Right atrium auricular region (tissue), 2 donors: Measurements from ENCODE around the gene THY1. TPM values are rescaled to one million over a fixed set of nuclear protein-coding genes. Genes with fewer than 3 reads are reported as not detected.

Experiments
- DNase-seq: peaks from one replicate; pipeline ENCODE4 v3.0.0-alpha.2; 2019; ENCODE audit warnings: low spot score
- H3K27ac ChIP-seq, 2 donors: fragments of 200-600 bp; sonication (generic); 1 replicate in 1 of 2; 2 replicates in 1 of 2; pipeline ENCODE4 v1.5.1; 2016 to 2019
- H3K27me3 ChIP-seq, 2 donors: fragments of 200-600 bp; sonication (generic); one replicate each; pipeline versions ENCODE4 v1.5.1 to v1.6.0; 2017 to 2019
- H3K36me3 ChIP-seq: fragments of 200-600 bp; sonication (generic); one replicate; pipeline ENCODE4 v1.5.1; 2016
- H3K4me1 ChIP-seq, 2 donors: fragments of 200-600 bp; sonication (generic); one replicate each; pipeline versions ENCODE4 v1.5.1 to v1.6.0; 2017 to 2019
- H3K4me3 ChIP-seq, 2 donors: fragments of 200-600 bp; sonication (generic); 1 replicate in 1 of 2; 2 replicates in 1 of 2; pipeline ENCODE4 v1.5.1; 2017 to 2019; ENCODE audit warnings: mild to moderate bottlenecking in 1 of 2, moderate library complexity in 1 of 2
- H3K9me3 ChIP-seq, 2 donors: fragments of 200-600 bp; sonication (generic); one replicate each; pipeline ENCODE4 v1.5.1; 2019
- total RNA-seq, 2 donors: library from RNA; depleted of rRNA; stranded (reverse); fragments of >200 nt; gene quantifications; one replicate each; pipeline ENCODE4 v1.1.0, GENCODE V29; 2016
- TF ChIP-seq, protein P1 (sequence below), 2 donors: fragments of 200-600 bp; sonication (generic); IDR thresholded peaks; one replicate each; pipeline ENCODE4 v1.5.1; 2019; ENCODE audit warnings: antibody characterized with exemption in 2 of 2

Gene THY1
- total RNA-seq, 2 donors from 2014 or later = 2.0 to 7.2 TPM

DNA sequence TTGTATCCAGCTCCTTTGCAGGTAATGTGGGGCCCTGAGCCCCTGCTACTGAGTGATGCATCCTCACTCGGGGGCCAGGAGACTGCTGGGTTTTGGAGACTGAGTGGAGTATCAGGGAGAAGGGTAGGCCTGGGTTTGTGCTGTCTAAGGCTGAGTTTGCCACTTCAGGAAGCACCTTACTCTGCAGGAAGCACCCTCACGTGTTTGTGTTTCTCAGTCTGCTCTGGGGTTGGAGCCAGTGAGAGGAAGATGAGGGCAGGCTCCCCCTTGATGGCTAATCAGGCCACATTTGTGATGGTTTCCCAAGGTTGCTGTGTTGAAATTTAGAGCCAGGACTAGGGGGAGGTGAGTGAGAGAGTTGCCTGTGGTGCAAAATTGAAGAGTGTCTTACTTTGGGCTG lies 13.7 kb upstream of the THY1 start:
- H3K4me1 ChIP-seq = no peaks in the 10 kb centered on the region
- TF ChIP-seq, protein P1, sequence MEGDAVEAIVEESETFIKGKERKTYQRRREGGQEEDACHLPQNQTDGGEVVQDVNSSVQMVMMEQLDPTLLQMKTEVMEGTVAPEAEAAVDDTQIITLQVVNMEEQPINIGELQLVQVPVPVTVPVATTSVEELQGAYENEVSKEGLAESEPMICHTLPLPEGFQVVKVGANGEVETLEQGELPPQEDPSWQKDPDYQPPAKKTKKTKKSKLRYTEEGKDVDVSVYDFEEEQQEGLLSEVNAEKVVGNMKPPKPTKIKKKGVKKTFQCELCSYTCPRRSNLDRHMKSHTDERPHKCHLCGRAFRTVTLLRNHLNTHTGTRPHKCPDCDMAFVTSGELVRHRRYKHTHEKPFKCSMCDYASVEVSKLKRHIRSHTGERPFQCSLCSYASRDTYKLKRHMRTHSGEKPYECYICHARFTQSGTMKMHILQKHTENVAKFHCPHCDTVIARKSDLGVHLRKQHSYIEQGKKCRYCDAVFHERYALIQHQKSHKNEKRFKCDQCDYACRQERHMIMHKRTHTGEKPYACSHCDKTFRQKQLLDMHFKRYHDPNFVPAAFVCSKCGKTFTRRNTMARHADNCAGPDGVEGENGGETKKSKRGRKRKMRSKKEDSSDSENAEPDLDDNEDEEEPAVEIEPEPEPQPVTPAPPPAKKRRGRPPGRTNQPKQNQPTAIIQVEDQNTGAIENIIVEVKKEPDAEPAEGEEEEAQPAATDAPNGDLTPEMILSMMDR (IDR thresholded peaks at IDR 0.05) = no peak
- no peak overlapping the region for H3K4me3 ChIP-seq
- H3K36me3 ChIP-seq = no peaks in the 10 kb centered on the region
- no peaks in the 10 kb centered on the region for H3K27me3 ChIP-seq
- no peak overlapping the region for H3K27ac ChIP-seq
- no peaks in the 10 kb centered on the region for H3K9me3 ChIP-seq
- DNase-seq = no peak

DNA sequence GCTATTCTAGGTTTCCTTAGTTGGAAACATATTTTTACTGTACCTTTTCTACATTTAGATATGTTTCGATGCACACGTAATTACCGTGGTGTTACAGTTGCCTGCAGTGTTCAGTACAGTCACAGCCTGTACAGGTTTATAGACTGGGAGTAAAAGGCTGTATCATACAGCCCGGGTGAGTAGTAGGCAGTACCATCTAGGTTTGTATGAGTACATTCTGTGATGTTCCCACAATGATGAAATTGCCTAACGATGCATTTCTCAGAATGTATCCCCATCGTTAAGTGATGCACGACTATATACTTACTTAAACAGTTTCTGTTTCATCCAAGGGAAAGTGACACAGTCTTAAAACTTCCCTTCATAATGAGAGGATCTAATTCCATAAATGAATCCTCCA lies 13.1 kb upstream of the THY1 start:
- Histone ChIP-seq H3K36me3 (no peaks in the 10 kb centered on the region), H3K4me3 (no peak overlapping the region), H3K4me1 (no peaks in the 10 kb centered on the region), H3K27me3 (no peaks in the 10 kb centered on the region), H3K27ac (no peak overlapping the region), H3K9me3 (no peaks in the 10 kb centered on the region)
- TF ChIP-seq, protein P1 (IDR thresholded peaks at IDR 0.05) = no peak
- DNase-seq = no peak

DNA sequence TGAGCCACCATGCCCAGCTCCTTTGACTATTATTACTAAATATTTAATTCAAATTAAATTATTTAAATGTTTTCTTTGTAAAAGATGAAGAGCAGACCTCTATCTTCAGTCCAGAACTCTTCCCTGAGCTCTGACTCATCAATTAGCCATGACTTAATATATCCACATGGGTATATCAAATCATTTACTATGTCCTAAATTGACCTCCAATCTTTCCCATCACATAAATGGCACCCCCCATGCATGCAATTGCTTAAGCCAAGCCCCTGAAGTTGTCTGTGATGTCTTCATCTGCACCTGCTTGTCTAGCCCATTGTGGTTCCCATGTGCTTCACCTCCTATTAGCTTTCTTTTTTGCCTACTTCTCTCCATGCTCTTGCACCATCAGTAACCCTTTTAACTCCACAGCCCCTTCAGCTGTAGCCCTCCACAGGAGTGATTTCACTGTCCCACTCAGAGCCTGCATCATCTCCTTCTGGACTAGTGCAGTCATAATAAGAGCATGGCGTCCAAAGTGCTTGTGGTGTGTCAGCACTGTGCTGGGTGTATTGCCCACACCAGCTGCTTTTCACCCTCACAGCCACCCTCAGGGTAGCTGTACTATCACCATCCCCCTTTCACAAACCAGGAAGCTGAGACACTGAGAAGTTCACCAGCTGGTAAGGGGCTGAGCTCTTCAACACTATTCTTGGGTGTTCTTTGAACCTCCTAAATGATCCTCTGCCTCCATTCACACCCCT lies 11.8 kb upstream of the THY1 start:
- H3K9me3 ChIP-seq = no peaks in the 10 kb centered on the region
- DNase-seq = no peak
- H3K4me3 ChIP-seq = no peak overlapping the region
- TF ChIP-seq, protein P1 (IDR thresholded peaks at IDR 0.05) = no peak
- no peak overlapping the region for H3K27ac ChIP-seq
- no peaks in the 10 kb centered on the region for H3K27me3 ChIP-seq
- H3K36me3 ChIP-seq = no peaks in the 10 kb centered on the region
- H3K4me1 ChIP-seq = no peaks in the 10 kb centered on the region

DNA sequence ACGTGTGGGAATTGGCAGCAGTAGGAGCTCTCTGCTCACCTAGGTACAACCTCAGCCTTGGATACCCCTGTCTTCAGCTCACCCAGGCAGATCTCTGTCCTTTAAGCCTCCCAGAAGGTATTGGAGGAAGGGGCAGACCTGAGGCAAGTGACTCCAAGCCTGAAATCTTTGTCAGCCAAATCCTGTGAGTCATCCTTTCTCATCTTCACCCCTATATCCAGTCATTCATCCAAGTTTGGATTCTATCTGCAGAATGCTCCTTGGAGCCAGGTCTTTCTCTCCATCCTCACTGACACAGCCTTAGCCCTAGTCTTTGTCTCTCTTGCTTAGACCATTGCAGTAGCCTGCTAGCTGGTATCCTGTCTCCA lies 10.4 kb upstream of the THY1 start:
- TF ChIP-seq, protein P1 (IDR thresholded peaks at IDR 0.05) = no peak
- H3K4me3 ChIP-seq = no peak overlapping the region
- no peaks in the 10 kb centered on the region for H3K27me3 ChIP-seq
- H3K27ac ChIP-seq = no peak overlapping the region
- no peaks in the 10 kb centered on the region for H3K9me3 ChIP-seq
- no peaks in the 10 kb centered on the region for H3K4me1 ChIP-seq
- DNase-seq = no peak
- H3K36me3 ChIP-seq = no peaks in the 10 kb centered on the region

DNA sequence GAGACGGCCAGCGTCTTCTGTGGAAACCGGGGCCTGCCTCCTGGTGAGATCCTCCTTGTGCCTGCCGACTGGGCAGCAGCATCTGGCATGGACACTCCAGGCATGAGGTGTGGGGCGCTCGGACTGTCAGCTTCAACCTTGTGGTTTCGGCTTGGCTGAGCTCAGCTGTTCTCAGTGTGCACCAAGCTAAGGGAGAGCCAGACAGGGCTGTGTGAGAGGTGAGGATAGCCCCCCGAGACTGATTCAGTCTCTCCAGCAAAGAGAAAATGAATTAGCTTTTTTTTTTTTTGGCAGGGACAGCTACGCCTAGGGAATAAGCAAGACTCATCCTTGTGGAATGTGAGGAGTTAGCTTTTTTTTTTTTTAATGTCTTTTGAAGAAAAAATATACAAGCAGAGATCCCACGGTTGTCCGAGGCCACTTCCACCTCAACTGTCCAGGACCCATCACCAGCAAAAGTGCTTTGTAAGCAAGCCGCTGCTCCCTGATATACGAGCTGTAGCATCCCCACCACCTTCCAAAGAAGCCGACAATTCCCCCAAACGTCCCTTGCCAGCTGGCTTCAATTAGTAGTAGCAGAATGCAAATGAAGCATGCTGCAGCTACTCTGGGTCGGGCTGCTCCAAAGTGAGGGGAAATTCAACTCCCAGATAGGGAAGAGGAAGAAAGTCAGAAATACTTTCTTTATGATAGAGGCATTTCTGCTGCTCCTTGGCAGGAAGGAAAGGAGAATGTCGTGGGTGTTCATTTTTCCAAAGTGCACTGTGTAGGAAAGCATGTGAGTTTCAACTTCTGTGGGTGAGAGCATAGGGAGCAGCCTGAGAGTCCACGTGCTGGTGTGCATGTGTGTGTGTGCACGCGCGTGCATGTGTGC lies 9.7 kb upstream of the THY1 start:
- Histone ChIP-seq H3K4me1 (no peaks in the 10 kb centered on the region), H3K27me3 (no peaks in the 10 kb centered on the region), H3K27ac (no peak overlapping the region), H3K4me3 (no peak overlapping the region), H3K9me3 (no peaks in the 10 kb centered on the region), H3K36me3 (no peaks in the 10 kb centered on the region)
- TF ChIP-seq, protein P1 (IDR thresholded peaks at IDR 0.05) = no peak
- no peak for DNase-seq
